HG02938 (cell line): ENCODE data around the gene HIGD1A.

Experiments
- ATAC-seq: cut with Tn5 transposase; IDR thresholded peaks from one replicate; pipeline ENCODE4 v1.9.1; 2021; ENCODE audit warnings: mild to moderate bottlenecking, moderate library complexity; ENCODE audit not compliant: unreplicated experiment

Gene HIGD1A

DNA sequence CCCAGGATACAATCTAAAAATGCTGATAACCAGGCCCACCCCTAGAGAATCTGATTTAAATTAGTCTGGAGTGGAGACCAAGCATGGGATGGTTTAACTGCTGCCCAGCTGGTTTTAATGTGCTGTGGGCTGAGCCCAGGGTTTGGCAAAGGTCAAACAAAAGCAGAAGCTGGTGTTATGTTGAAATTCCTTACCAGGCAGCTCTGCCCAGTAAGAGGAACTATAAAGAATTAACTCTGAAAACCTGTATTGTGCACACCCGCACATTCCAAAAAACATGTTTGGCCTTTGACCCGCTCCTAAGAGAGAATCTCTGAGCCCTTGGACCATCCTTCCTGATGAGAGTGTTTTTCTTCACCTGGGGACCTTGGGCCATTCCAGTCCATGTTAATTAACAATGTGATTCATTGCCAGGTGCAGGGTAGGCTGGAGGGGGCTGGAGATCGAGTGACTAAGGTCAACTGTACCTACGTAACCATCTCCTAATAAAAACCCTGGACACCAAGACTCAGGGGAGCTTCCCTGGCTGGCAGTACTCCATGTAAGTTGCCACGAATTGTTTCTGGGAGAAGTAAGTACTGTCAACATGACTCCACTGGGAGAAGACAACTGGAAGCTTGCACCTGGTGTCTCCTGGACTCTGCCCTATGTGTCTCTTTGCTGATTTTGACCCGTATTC, 42.1 kb downstream of the HIGD1A start:
- ATAC-seq, result no peak

DNA sequence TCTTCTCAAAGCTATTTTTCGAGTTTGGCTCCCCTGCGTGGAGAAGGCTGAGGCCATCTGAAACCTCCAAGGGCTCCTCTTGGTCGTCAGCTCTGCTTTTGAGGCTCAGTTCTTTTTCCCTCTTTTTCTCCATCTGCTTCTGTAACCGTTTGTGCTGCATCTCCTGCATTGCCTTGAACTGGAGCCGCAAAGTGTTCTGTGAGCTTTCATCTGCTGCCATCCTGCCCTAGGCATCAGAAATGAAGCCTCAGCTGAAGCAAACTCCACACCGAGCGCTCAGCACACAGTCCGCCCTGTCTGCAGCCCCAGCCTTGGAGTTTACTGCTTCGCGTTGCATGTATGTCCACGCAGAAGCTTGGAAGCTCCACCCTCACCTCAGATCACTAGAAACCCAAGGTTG, 46.2 kb downstream of the HIGD1A start:
- no peak for ATAC-seq

DNA sequence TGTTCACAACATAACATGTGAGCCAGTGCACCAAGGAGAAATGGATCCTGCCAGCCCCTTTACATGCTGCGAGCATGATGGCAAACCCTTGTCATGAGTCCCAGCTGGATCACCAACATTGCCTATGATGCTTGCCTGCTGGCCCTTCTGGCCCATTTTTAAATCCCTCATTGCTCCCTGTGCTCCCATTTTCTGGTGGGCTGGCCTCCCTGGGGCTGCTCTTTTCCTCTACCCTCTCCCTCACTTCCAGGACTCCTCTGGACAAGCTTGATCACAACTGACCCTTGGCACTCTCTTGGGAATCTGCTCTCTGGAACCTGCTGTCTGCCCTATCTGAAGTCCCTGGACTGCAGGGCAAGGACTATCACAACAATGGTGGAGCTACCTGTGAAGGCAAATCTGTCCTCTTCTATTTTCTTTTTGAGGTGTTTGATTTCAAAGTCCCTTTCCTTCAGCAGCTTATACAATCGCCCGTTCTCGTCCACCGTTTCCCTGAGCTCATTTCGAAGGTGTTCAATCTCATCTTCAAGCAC, 47.5 kb downstream of the HIGD1A start:
- no peak for ATAC-seq

DNA sequence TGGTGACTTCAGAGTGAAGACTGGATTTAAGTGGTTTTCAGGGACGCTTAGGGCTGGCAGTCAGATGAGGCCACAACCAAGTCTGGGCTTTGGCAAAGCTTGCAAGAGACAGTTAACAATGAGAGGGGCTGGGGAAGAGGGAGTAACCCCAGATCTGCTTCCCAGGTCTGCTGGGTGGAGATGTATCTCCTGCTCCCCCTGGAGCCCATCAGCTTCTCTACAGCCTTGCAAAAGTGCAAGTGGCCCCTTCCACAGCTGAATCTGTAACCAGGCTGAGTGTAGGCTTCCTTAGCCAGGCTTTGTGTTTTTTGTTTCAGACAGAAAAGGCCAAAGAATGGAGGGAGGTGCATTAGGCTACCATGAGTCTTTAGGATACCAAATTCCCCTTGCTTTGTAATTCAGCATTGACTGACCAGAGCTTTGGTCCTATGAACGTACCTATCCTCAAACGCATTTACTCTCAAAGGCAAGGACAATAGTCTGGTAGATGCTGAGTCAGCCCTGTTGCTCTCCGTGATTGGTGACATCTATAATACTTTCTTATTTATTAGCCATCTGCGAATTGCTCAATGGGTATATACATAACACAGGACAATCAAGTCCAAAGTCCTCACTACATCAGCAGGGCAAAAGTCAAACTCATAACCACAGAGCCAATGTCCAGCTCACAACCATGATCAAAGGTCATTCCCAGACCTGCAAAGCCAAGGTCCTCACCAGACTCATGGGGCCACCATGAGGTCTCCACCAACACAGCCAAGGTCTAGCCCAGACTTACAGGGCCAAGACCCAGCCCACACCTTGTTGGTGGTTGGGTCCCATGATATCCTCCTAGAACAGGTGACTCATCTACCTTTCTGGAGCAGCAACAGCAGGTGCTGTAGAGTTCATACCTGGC, 48.4 kb downstream of the HIGD1A start:
- no peak for ATAC-seq

DNA sequence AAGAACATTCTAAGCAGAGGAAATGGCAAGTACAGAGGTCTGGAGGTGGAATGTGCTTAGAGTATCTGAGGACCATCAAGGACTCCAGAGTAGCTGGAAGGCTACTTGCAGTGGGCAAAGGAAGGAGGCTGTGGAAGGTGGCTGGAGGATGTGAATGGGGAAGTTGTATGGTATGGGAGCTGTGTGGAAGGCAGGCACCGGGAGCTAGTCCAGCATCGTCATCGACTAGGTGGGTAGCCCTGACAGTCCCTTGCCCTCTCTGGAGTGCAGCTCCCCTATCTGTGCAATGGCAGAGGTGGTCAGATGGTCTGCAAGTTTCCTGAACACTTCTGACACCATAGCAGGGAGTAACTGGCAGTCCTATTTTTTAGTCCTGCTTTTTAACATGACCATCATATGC, 50.5 kb downstream of the HIGD1A start:
- ATAC-seq, result no peak

DNA sequence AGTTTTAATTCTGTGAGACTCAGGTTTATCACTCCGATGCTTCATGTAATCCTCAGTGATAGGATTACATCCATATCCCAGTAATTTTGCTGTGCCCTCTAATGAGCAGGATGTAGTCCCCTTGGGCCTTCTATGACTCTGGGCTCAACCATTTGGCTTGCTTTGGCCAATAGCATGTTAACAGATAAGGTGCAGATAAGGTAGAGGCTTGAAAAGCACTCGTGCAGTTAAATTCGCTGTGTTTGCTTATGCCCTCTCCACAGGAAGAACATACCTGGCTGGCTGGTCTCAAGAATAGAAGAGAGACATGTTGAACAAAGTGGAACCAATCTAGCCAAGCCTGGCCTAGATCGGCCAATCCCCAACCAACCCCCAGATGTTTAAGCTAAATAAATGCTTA, 51.3 kb downstream of the HIGD1A start:
- ATAC-seq, result no peak

DNA sequence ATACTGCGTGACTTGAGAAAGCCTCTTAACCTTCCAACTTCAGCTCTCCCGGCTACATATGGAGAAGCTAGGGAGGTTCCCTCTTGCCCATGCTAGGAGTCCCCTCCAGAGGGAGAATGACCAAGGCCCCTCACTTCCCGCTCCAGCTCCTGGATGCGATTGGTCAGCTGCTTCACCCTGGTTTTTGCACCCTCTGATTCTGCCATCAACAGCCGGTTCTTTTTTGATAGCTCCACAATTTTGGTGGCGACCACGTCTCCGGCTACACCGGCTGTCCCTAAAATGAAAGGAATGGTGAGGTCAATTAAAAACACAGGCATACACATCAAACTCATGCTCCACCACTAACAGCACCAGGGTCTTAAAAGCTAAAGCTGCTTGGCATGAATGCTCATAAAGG, 51.8 kb downstream of the HIGD1A start:
- ATAC-seq, result no peak

DNA sequence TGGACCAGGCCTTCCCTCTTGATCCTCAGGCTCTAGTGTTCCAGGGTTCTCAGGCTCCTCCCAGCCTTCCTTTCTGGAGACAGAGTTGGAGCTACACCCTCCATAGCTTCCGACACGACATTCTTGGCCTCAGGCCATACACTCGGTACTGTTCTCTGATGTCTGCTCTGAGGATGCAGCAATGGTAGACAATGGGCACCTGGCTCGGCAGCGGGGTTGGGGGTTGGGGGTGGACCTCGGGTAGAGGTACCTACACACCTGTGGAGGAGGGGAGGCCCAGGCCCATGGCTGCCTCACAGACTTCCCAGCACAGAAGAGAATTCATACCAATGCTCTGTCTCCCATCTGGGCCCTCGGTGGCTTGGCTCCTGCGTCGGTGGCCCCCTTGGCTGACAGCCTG, 52.7 kb downstream of the HIGD1A start:
- ATAC-seq, result no peak

DNA sequence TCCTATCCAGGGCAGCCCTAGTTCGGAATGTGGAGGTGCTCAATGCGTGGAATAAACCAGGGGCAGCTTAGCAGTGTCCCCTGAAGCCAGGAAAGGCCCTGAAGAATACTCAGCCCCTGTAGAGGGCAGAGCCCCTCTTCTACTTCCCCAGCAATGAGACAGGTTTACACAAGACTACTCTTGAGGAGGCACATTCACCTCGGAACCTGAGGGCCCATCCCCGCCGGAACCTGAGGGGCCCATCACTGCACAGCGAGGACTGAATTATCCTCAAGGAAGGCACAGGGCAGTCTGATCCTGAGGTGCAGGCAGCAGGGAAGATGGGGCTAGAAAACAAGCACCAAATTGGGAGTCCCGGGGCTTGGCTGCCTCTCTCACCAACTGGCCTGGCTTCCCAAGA, 53.5 kb downstream of the HIGD1A start:
- ATAC-seq, result no peak

DNA sequence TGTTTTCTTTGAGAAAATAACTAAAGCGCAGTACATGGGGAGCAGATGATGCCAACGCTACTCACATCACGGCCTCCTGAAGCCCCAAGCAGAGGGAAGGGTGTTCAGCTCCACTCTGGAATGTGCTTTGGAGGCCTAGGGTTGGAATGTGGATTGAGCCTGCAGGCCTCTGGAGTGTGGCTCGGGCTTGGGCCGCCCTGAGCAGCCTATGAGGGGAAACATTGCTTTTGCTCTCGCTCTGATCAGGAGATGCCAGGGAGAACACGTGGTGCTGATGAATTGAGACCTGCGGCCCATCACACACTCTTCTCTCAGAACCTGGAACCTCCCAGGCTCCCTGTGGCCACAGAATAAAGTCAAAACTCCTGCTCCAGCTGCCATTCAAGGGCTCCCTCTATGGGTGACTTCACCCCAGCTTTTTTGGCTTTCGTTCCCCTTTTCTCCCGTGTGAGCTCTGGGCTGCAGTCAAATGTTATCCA, 54.5 kb downstream of the HIGD1A start:
- ATAC-seq, result no peak

DNA sequence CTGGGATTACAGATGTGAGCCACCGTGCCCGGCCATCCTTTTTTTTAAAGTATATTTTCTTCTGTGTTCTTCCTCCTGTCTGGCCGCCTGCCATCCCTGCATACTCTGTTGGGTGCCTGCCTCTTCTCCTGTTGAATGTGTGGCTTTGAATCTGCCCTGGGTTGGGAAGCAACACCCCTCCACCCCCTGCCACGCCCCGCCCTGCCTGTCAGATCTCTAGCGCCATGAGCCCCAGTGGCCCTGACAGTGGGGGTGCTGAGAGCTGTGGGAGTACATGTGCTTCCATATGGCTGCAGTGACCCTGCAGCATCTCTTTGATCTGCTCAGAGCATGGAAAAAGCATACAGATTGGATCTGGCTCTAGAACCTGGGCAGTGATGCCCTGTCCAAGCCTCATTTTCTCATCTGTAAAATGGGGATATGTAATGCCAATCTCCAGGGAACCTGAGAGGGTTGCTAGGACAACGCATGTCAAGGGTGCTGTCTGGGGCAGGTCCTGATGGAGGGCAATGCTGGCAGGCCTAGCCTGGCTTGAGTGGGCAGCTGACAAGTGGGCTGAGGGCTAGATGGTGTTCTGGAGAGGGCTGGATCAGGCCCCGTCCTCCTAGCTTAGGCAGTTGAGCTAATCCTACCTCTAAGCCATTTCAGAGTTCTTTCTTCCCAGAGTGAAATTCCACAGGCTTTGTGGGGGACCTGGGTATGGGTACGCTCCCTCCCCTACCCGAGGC, 55.1 kb downstream of the HIGD1A start:
- ATAC-seq, result no peak

DNA sequence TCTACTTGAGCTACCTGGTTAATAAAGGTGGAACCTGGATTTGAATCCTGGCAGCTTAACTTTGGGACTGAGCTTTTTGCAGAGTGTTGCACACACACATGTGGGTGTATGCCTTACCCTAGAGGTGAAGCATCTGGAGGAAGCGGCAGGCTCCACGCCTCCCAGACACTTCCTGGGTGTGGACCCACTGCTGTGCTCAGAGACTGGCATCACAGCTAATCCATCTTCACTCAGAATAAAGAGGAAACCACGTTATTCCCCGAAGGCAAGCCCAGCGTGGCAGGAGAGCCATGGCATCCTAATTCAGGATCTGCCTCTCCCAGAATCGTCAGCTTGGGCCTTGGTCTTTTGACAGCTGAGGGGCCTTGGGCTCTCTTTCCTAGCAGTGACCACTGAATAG, 56.7 kb downstream of the HIGD1A start:
- no peak for ATAC-seq

DNA sequence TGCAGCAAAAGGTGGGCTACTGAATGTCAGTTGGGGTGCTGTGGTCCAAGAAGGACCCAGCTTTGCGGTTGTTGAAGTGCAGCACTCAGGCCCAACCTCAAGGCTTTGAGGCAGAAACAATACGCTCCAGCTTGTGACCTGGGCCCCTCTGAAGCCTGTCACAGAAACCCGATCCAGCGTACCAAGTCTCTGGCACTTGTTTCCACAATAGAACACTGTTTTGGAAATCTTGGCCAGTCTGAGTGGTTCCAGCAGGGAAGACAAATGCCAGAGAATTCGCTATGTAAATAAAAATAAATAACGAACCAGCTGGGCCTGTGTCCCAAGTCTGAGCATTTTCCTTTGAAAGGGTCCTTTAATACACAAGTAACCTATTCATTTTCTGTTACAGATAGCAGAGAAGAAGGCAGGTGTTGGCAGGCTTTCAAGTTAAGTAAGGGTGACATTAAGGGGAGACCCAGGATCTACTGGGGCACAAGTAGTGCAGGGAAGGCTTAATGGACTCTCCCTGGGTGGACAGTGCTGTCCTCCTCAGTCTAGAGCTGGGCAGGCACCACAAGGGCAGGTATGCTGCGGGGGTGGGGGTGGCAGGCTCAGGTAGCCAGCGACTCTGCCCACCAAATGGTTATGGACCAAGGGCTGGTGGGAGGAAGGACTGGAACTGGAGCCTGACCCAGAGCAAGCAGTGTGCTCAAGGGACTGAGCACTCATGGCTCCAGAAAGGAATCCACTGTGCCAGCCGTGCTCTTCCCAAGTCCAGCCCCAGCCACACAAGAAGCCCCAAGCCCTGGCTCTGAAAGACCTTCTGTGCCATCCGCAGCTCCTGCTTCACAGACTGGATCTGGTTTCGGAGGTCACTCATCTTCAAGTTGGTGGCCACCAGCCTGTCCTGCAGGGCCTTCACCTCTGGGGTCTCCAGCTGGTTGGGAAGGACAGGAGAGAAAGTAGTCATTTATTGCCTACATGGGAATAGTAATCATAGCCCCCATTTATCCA, 57.5 kb downstream of the HIGD1A start:
- ATAC-seq, result no peak

DNA sequence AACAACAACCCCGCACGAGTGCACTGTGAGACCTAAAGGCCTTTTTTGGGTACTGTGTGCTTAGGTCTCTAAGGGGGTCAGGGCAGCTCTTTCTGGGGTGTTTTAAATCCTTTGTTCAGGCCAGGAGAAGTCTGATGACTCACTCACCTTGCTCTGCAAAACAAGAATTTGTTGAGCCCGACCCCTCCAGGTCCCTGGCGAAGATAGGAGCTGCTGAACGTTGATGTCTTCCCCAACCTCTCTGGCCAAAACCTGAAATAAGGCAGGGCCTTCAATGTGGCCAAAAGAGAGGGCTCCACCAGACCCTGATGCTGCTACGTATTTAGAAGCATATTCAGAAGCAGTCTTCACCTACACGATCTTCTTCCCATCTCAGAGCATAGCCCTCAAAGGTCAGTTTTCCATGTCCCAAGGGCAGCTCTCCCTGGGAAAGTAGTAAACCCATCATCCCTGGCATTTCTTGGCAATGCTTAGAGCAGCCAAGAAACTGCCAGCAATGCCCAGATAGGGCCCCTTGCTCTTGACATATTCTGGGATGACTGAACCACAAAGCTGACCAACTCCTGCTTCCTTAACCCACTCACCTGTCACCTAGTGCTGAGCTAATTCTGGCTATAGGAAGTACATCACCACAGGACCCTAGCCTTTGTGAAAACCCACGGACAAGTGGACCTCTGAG, 58.4 kb downstream of the HIGD1A start:
- ATAC-seq, result no peak

DNA sequence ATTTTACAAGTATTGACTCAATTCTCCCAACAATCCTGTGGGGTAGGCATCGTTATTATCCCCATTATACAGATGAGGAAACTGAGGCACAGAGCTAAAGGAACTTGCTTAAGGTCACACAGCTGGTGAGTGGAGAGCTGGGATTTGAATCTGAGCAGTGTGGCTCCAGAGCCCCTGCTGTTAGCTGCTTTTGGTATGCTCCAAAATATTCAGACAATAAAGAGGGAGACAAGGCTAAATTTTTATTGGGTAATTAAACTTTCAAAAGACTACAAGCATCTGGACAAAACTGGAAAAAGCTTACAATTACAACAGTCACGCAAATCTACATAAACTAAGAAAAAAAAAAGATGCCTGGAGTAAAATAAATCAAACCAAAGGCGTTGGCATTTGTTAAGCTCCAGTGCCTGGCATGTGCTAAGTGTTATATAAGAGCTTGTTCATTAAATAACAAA, 59.0 kb downstream of the HIGD1A start:
- ATAC-seq, result no peak

DNA sequence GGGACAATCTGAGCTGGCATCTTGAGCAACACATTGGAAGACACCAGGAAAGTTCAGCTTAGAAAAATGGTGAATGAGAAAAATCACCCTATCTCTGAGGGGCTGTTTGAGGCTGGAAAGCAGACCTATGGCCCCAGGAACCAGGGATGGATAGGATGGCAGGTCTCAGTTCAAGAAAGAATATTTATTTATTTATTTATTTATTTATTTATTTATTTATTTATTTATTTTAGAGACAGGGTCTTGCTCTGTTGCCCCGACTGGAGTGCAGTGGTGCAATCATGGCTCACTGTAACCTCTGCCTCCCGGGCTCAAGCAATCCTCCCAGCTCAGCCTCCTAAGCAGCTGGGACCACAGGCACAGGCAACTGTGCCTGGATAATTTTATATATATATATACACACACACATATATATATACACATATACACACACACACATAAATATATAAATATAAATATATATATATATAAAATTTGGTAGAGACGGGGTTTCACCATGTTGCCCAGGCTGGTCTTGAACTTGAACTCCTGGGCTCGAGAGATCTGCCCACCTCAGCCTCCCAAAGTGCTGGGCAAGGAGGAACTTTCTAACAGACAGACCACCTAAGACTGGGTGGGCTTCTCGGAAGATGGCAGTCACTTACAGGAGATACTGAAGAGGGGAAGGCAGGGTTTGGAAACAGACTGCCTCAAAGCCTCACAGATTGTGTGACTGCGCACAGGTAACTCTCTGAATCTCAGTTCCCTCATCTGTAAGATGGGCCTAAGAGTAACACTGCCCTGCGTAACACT, 60.9 kb downstream of the HIGD1A start:
- ATAC-seq, result no peak

DNA sequence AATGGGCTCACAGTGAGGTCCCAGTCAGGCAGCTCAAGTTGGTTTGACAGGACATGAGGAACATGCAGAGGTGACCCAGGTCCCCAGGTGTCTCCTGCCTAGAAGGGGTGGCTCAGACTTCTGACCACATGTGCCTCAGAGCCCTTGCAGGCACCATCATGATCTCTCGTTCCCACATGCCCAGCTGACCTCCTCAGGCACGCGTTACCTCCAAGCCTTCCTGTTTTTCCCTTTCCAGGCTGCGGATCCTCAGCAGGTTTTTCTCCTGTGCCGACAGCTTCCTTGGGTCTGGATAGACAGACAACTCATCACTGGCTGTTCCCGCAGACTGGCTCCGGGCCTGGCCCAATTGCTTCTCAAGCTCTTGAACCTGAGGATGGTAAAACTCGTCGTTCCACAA, 61.6 kb downstream of the HIGD1A start:
- no peak for ATAC-seq

DNA sequence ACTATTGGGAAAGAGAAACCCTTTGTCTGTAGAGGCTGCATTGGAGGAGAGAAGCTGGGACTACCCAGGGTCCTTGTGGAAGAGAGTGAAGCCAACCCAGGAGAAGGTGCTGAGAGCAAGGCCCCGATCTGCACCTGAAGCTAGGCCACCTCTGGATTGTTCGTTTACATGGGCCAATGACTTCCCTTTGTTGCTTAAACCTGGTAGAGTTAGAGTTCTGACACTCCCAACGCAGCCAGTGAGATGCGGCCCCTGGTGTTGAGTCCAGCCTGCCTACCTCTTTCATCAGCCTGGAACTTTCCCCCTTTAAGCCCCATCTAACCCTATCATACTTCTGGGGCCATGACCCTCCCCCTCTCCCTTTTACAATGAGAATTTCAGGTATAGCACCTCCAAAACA, 62.0 kb downstream of the HIGD1A start:
- no peak for ATAC-seq

DNA sequence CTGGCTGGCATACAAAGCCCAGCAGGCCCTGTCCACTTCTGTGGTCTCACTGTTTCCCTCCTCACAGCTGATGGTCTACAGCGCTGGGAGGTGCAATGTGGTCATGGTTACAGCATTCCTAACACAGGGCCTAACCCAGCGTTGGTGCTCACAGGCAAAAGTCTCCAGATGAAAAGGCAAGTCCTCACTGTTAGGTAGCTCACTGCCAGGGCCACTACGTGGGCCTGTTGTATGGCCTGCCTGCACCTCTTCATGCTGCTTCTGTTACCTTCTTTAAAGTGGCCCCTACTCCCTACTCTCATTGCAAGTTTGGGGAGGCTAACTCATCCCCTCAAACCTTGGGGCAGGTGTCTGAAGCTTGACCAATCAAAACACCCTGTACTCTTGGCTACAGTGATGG, 62.5 kb downstream of the HIGD1A start:
- no peak for ATAC-seq
